ENCODE measurements around the gene SHB.

Gene SHB

GRCh38 chr9:37976714-37977477 lies 92.1 kb downstream of the SHB start:
- DNase-seq, result no peak
- H3K4me2 ChIP-seq (ENCODE audit: low read depth, low read length), result no peak overlapping the region

DNA sequence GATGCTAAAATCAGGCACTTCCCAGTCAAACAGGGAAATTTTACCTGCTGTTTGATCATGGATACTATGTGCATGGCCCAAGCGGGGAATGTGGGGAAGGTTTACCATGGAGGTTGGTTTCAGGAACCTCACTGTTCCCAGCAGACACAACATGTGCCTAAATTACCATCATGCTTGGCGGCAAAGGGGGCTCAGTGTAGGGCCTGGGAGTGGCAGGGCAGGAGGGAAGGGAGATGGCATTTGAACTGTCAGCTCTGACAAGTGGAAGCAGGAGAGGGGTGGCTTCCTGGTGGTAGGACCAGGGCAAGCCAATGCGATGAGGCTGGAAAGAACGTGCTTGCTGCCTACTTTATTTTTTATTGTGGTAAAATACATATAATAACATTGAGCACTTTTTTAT lies 93.4 kb downstream of the SHB start:
- no peaks in the 10 kb centered on the region for H3K9me3 ChIP-seq (replicated peaks; ENCODE audit: insufficient read depth, low read length)
- H3K4me1 ChIP-seq (ENCODE audit: low read length), result no peaks in the 10 kb centered on the region
- H3K9me2 ChIP-seq (replicated peaks; ENCODE audit: insufficient read depth, low read length), result no peaks in the 10 kb centered on the region
- no peaks in the 10 kb centered on the region for H3F3A ChIP-seq (ENCODE audit: insufficient read depth, low read length)
- H2AFZ ChIP-seq (ENCODE audit: low read length), result no peak overlapping the region
- H3K79me2 ChIP-seq (ENCODE audit: low read length), result no peaks in the 10 kb centered on the region
- no peak overlapping the region for H3K4me2 ChIP-seq (ENCODE audit: low read depth, low read length)
- DNase-seq, result no peak
- no peaks in the 10 kb centered on the region for H3K27me3 ChIP-seq (replicated peaks; ENCODE audit: insufficient read depth, low read length)
- no peak overlapping the region for H3K27ac ChIP-seq (ENCODE audit: low read length)
- TF ChIP-seq EZH2 (optimal IDR thresholded peaks at IDR 0.05; ENCODE audit: low read depth, low read length) (no peak), EZH2phosphoT487 (IDR thresholded peaks at IDR 0.05; ENCODE audit: low read length) (no peak), CTCF (IDR thresholded peaks at IDR 0.05; ENCODE audit: low read length) (no peak)
- H4K20me1 ChIP-seq (ENCODE audit: insufficient read depth, low read length), result no peaks in the 10 kb centered on the region
- H3K36me3 ChIP-seq (replicated peaks; ENCODE audit: insufficient read depth, low read length), result no peaks in the 10 kb centered on the region
- H3K4me3 ChIP-seq (ENCODE audit: low read length), result no peak overlapping the region
- no peak overlapping the region for H3K9ac ChIP-seq (ENCODE audit: low read length)

More at GRCh38 chr9:37976714-37977477, 92.1 kb downstream of the SHB start:
- Histone ChIP-seq H3K4me1 (ENCODE audit: low read length) (no peaks in the 10 kb centered on the region), H3K36me3 (replicated peaks; ENCODE audit: insufficient read depth, low read length) (no peaks in the 10 kb centered on the region), H3F3A (ENCODE audit: insufficient read depth, low read length) (no peaks in the 10 kb centered on the region), H2AFZ (ENCODE audit: low read length) (no peak overlapping the region), H3K79me2 (ENCODE audit: low read length) (no peaks in the 10 kb centered on the region), H3K4me3 (ENCODE audit: low read length) (no peak overlapping the region), H4K20me1 (ENCODE audit: insufficient read depth, low read length) (no peaks in the 10 kb centered on the region), H3K27me3 (replicated peaks; ENCODE audit: insufficient read depth, low read length) (no peaks in the 10 kb centered on the region), H3K9ac (ENCODE audit: low read length) (no peak overlapping the region), H3K27ac (ENCODE audit: low read length) (no peak overlapping the region), H3K9me2 (replicated peaks; ENCODE audit: insufficient read depth, low read length) (no peaks in the 10 kb centered on the region), H3K9me3 (replicated peaks; ENCODE audit: insufficient read depth, low read length) (no peaks in the 10 kb centered on the region)
- TF ChIP-seq EZH2 (optimal IDR thresholded peaks at IDR 0.05; ENCODE audit: low read depth, low read length) (no peak), EZH2phosphoT487 (IDR thresholded peaks at IDR 0.05; ENCODE audit: low read length) (no peak), CTCF (IDR thresholded peaks at IDR 0.05; ENCODE audit: low read length) (no peak)

- no peaks in the 10 kb centered on the region for H3K4me1 ChIP-seq (ENCODE audit: low read length)
- H3K9ac ChIP-seq (ENCODE audit: low read length), result no peak overlapping the region
- no peaks in the 10 kb centered on the region for H3K36me3 ChIP-seq (replicated peaks; ENCODE audit: insufficient read depth, low read length)
- no peak overlapping the region for H3K4me3 ChIP-seq (ENCODE audit: low read length)
- H4K20me1 ChIP-seq (ENCODE audit: insufficient read depth, low read length), result no peaks in the 10 kb centered on the region
- no peaks in the 10 kb centered on the region for H3K27me3 ChIP-seq (replicated peaks; ENCODE audit: insufficient read depth, low read length)
- no peak overlapping the region for H3K4me2 ChIP-seq (ENCODE audit: low read depth, low read length)
- no peaks in the 10 kb centered on the region for H3K79me2 ChIP-seq (ENCODE audit: low read length)
- H3K9me3 ChIP-seq (replicated peaks; ENCODE audit: insufficient read depth, low read length), result no peaks in the 10 kb centered on the region
- H3K27ac ChIP-seq (ENCODE audit: low read length), result no peak overlapping the region
- no peak for DNase-seq
- no peak overlapping the region for H2AFZ ChIP-seq (ENCODE audit: low read length)
- TF ChIP-seq CTCF (IDR thresholded peaks at IDR 0.05; ENCODE audit: low read length) (no peak), EZH2phosphoT487 (IDR thresholded peaks at IDR 0.05; ENCODE audit: low read length) (no peak), EZH2 (optimal IDR thresholded peaks at IDR 0.05; ENCODE audit: low read depth, low read length) (no peak)
- H3K9me2 ChIP-seq (replicated peaks; ENCODE audit: insufficient read depth, low read length), result no peaks in the 10 kb centered on the region
- no peaks in the 10 kb centered on the region for H3F3A ChIP-seq (ENCODE audit: insufficient read depth, low read length)
Measured at GRCh38 chr9:37974506-37975173, 94.4 kb downstream of the SHB start.
